ENCODE results near the gene DES.

Gene DES

DNA sequence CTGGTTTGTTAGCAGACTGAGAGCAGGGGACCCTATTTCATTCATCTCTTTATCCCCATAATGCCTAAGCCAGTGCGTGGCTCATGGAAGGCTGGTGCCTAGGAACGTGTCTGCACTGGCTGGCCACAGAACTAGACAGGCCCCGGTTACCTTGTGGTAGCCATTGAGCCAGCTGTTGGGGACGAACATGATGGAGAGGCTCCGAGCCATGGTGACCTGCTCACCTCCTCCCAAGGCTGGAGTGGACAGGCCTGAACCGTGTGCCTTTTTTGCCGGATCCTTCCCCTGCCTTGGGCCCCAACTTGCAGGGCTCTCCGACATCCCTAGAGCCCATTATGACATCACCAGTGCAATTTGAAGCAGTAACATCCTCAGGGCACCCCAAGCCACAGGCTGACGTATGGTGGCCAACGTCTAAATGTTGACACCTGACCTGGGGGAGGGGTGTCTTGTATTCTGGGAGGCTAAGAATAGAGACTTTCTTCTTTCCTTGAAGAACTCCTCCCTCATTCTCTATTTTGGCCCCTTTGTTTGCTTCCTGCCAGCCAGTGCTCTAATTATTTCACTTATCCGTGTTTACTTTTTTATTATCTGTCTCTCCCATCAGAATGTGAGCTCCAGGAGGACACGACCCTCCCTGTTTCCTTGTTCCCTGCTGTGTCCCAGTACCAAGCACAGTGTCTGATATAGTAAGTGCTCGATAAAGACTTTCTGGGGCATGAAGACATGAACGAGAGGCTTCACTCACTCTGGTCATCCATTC, 18.3 kb upstream of the DES start:
- FAIRE-seq (no peak), DNase-seq (ENCODE audit: insufficient read length, low spot score) (no peak)
- TF ChIP-seq POU2F2 (IDR thresholded peaks at IDR 0.05; ENCODE audit: low read depth, low read length) (no peak), SPI1 (IDR thresholded peaks at IDR 0.05; ENCODE audit: low read depth, low read length) (no peak), POLR2A (IDR thresholded peaks at IDR 0.05; ENCODE audit: low read depth, low read length) (no peak), PAX5 (IDR thresholded peaks at IDR 0.05; ENCODE audit: insufficient read depth, low read length, severe bottlenecking) (no peak), TAF1 (IDR thresholded peaks at IDR 0.05; ENCODE audit: low read depth, low read length) (no peak), POLR2AphosphoS5 (IDR thresholded peaks at IDR 0.05; ENCODE audit: low read depth, low read length) (no peak)

DNA sequence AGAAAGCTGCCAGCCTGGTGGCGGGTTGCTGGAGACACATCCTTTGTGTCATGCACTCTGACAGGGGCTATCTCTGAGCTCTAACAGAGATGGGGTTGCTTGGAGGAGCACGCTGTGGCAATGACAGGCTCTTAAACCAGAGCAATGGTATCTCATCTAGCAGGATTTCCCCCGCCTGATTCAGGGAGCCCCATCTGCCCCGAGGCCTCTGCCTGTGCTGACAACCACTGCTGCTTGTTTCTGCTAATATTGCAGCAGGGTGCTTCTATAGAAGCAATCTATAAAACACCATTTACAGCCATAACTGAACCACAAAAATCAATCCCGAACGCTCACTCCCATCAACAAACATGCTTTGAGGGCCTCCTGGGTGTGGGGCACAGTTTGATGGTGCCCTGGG, 17.6 kb upstream of the DES start:
- TF ChIP-seq TAF1 (IDR thresholded peaks at IDR 0.05; ENCODE audit: low read depth, low read length) (no peak), PAX5 (IDR thresholded peaks at IDR 0.05; ENCODE audit: insufficient read depth, low read length, severe bottlenecking) (no peak), POLR2A (IDR thresholded peaks at IDR 0.05; ENCODE audit: low read depth, low read length) (no peak), POLR2AphosphoS5 (IDR thresholded peaks at IDR 0.05; ENCODE audit: low read depth, low read length) (no peak), POU2F2 (IDR thresholded peaks at IDR 0.05; ENCODE audit: low read depth, low read length) (no peak), SPI1 (IDR thresholded peaks at IDR 0.05; ENCODE audit: low read depth, low read length) (no peak)
- no peak for DNase-seq (ENCODE audit: insufficient read length, low spot score)
- FAIRE-seq = no peak

DNA sequence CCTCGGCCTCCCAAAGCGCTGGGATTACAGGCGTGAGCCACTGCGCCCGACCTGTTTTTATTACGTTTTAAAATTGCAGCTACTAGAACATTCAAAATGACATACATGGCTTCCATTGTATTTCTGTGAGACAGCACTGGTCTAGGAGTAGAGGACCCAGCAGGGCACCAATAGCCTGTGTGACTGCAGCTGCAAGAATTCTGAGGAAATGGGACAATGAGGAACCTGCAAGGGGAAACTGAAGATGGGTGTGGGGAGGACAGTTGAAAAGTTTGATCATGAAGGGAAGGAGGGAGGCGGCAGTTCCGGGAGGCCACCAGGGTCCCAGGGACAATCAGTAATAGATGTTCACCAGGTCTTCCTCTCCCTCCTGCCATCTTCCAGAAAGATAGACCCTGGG, 16.6 kb upstream of the DES start:
- FAIRE-seq (no peak), DNase-seq (ENCODE audit: insufficient read length, low spot score) (no peak)
- no peak for TF ChIP-seq POU2F2 (IDR thresholded peaks at IDR 0.05; ENCODE audit: low read depth, low read length)
- TF ChIP-seq TAF1 (IDR thresholded peaks at IDR 0.05; ENCODE audit: low read depth, low read length) = no peak
- TF ChIP-seq SPI1 (IDR thresholded peaks at IDR 0.05; ENCODE audit: low read depth, low read length) = no peak
- TF ChIP-seq PAX5 (IDR thresholded peaks at IDR 0.05; ENCODE audit: insufficient read depth, low read length, severe bottlenecking) = no peak
- no peak for TF ChIP-seq POLR2AphosphoS5 (IDR thresholded peaks at IDR 0.05; ENCODE audit: low read depth, low read length)
- no peak for TF ChIP-seq POLR2A (IDR thresholded peaks at IDR 0.05; ENCODE audit: low read depth, low read length)

DNA sequence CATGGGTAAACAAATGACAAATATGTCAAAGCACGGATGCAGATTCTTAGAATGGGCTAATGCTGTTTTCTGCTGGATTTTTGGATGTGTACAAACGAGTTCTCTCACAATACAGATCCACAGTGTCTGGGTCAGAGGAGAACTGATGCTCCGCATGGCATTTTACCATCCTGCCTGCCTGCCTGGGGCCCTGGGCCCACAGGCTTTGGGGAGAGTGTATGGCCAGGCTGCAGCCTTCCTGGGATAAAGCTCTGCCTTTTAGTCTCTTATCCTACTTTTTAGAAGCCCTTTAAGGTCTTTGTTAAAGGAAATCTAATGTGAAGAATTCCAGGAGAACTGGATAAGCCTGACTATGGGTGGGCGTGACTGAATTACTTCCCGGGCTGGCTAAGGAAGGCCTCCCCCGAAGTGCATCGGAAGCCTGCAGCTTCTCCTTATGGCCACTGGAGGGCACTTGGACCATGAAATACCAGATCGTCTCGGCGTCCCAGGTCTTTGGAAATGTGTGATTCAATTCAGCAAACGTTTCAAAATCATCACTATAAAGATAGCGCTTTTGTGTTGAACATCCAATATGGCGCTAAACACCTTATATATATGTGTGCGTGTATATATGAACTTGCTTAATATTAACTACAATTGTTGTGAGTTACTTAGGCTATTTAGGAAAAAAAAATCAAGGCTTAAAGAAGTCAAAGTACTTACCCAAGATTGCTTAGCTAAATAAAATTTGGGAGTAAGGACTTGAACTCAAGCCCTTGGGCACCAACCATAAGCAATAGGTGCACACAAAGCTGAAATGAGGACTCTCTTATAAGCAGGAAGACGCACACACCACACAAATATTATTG, 15.3 kb upstream of the DES start:
- FAIRE-seq (peak; percentile 9), DNase-seq (ENCODE audit: insufficient read length, low spot score) (peak; percentile 59)

DNA sequence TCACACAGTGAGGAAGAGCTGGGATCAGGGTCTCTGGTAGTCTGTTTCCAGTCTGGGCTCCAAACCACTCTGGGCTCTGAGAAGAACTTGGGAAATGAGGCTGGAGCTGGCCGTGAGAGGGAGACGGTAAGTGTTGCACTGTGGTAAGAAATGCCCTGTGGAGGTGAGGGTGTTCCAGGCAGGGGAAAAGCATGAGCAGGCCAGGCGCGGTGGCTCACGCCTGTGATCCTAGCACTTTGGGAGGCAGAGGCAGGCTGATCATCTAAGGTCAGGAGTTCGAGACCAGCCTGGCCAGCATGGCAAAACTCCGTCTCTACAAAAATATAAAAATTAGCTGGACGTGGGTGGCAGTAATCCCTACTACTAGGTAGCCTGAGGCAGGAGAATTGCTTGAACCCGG, 14.3 kb upstream of the DES start:
- DNase-seq (ENCODE audit: insufficient read length, low spot score) (no peak), FAIRE-seq (no peak)
- TF ChIP-seq TAF1 (IDR thresholded peaks at IDR 0.05; ENCODE audit: low read depth, low read length) (no peak), POU2F2 (IDR thresholded peaks at IDR 0.05; ENCODE audit: low read depth, low read length) (no peak), POLR2AphosphoS5 (IDR thresholded peaks at IDR 0.05; ENCODE audit: low read depth, low read length) (no peak), POLR2A (IDR thresholded peaks at IDR 0.05; ENCODE audit: low read depth, low read length) (no peak), SPI1 (IDR thresholded peaks at IDR 0.05; ENCODE audit: low read depth, low read length) (no peak), PAX5 (IDR thresholded peaks at IDR 0.05; ENCODE audit: insufficient read depth, low read length, severe bottlenecking) (no peak)

More for the DNA sequence above, 15.3 kb upstream of the DES start:
- TF ChIP-seq POLR2AphosphoS5 (IDR thresholded peaks at IDR 0.05; ENCODE audit: low read depth, low read length) (no peak), SPI1 (IDR thresholded peaks at IDR 0.05; ENCODE audit: low read depth, low read length) (no peak), PAX5 (IDR thresholded peaks at IDR 0.05; ENCODE audit: insufficient read depth, low read length, severe bottlenecking) (no peak), POU2F2 (IDR thresholded peaks at IDR 0.05; ENCODE audit: low read depth, low read length) (no peak), POLR2A (IDR thresholded peaks at IDR 0.05; ENCODE audit: low read depth, low read length) (no peak), TAF1 (IDR thresholded peaks at IDR 0.05; ENCODE audit: low read depth, low read length) (no peak)

DNA sequence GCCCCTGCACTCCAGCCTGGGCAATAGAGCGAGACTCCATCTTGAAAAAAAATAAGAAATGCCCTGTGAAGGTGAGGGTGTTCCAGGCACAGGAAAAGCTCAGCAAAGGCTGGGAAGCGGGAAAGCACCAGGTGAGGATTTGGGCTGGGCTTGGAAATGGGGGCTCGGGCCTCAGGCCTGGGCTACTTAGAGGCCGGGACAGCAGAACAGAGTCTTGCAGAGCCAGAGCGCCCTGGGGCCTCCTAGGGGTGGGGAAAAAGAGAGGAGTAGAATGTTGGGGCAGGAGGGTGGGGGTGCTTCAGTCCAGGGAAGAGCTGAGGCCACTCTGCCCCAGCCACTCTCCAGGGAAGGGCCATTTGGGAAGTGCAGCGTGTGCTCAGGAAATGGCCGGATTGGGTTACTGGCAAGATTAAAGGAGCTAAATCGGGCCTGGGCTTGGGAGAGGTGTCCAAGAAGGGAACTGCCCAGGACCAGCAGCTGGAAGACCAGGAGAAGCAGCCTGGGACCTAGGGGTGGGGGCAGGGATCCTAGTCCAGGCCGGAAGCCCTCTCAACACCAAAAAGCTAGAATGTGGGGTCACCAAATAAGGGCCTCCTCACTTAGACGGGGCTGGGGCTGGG, 13.8 kb upstream of the DES start:
- no peak for FAIRE-seq
- TF ChIP-seq SPI1 (IDR thresholded peaks at IDR 0.05; ENCODE audit: low read depth, low read length) = no peak
- TF ChIP-seq TAF1 (IDR thresholded peaks at IDR 0.05; ENCODE audit: low read depth, low read length) = no peak
- no peak for DNase-seq (ENCODE audit: insufficient read length, low spot score)

DNA sequence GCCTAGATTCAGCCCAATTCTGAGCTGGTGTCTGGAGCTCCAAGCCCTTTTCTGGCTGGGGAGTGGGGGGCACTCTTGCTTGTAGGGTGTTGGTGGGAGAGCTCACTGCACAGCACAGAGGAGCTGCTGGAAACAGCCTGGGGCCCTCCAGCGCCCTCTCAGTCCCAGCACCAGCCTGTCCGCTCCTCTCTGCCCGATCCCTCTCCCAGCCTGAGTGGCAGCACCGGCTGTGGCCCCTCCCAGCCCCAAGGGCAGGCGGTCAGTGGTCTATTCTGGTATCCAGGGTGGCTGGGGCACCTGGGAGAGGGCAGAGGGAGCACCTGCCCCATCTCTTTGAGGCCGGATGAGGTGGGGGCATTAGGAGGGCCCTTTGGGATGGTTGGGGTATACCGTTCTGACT, 13.2 kb upstream of the DES start:
- DNase-seq (ENCODE audit: insufficient read length, low spot score) (no peak), FAIRE-seq (no peak)
- no peak for TF ChIP-seq POLR2AphosphoS5 (IDR thresholded peaks at IDR 0.05; ENCODE audit: low read depth, low read length)
- TF ChIP-seq PAX5 (IDR thresholded peaks at IDR 0.05; ENCODE audit: insufficient read depth, low read length, severe bottlenecking) = no peak
- no peak for TF ChIP-seq POU2F2 (IDR thresholded peaks at IDR 0.05; ENCODE audit: low read depth, low read length)
- no peak for TF ChIP-seq POLR2A (IDR thresholded peaks at IDR 0.05; ENCODE audit: low read depth, low read length)
- TF ChIP-seq TAF1 (IDR thresholded peaks at IDR 0.05; ENCODE audit: low read depth, low read length) = no peak
- TF ChIP-seq SPI1 (IDR thresholded peaks at IDR 0.05; ENCODE audit: low read depth, low read length) = no peak

DNA sequence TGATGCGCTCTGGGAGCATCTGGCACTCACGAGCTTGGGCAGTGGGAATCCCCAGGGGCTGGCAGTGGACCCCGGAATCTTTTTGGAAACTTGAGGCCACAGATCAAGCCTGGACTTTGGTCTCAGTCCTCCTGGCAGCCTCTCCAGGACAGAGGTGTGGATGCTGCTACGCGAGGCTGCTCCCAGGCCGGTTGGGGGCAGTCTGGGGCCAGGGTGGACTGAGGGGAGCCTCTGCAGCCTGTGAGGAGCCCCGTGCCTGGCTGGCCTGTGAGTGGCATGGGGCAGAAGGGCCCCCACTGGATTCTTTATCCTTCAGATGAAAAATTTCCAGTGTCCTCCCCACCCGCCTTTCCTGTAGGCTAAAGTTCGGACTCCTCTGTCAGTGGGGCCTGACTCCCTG, 12.7 kb upstream of the DES start:
- FAIRE-seq (no peak), DNase-seq (ENCODE audit: insufficient read length, low spot score) (no peak)
- TF ChIP-seq POLR2AphosphoS5 (IDR thresholded peaks at IDR 0.05; ENCODE audit: low read depth, low read length) (no peak), SPI1 (IDR thresholded peaks at IDR 0.05; ENCODE audit: low read depth, low read length) (no peak), POLR2A (IDR thresholded peaks at IDR 0.05; ENCODE audit: low read depth, low read length) (no peak), PAX5 (IDR thresholded peaks at IDR 0.05; ENCODE audit: insufficient read depth, low read length, severe bottlenecking) (no peak), TAF1 (IDR thresholded peaks at IDR 0.05; ENCODE audit: low read depth, low read length) (no peak), POU2F2 (IDR thresholded peaks at IDR 0.05; ENCODE audit: low read depth, low read length) (no peak)

Measured in GM12891 (cell line).